ENCODE results near the gene MYH10. TPM values are rescaled to one million over a fixed set of nuclear protein-coding genes. Genes with fewer than 3 reads are reported as not detected.

MYH10 gene
- total RNA-seq, 2 experiments from 2014 or later = 17.0 to 21.3 TPM

DNA sequence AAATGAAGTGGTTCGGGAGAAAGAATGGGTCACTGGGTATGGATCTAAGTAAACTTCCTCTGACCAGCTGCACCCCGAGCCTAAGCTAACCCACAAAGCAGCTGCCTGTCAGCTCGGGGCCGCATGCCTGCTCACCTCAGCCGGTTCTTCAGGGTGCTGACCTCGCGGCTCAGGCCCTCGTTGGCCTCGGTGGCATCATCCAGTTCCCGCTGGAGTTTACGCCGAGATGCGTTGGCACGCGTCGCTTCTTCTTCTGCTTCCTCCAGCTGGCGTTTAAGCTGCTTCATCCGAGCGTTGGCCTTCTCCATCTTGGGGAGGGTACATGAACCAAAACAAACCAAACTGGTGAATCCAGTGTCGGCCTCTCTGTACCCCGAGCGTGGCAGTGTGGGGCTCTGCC lies 153.8 kb downstream of the MYH10 start:
- no peak overlapping the region for H3K4me3 Mint-ChIP-seq
- intact Hi-C loops (cut with DNase I, micrococcal nuclease) = no loop called here
- no peak overlapping the region for H3K27ac Mint-ChIP-seq
- DNase-seq (no peak), ATAC-seq (no peak)
- H3K9me3 Mint-ChIP-seq (ENCODE audit: low read depth) = no peaks in the 10 kb centered on the region
- no peaks in the 10 kb centered on the region for H3K27me3 Mint-ChIP-seq
- peaks cover 51% of the 10 kb centered on the region for H3K36me3 Mint-ChIP-seq (ENCODE audit: low read depth)
- CTCF ChIA-PET = interaction anchor here (0.8 kb wide), 1 partner anchor 41 kb away, joined by 4 read pairs; the partner anchor contains the start of gene NDEL1
- H3K4me1 Mint-ChIP-seq = no peaks in the 10 kb centered on the region
- POLR2A ChIA-PET = interaction anchor here (0.5 kb wide), 1 partner anchor 56 kb away, joined by 3 read pairs; no protein-coding TSS in a partner anchor

DNA sequence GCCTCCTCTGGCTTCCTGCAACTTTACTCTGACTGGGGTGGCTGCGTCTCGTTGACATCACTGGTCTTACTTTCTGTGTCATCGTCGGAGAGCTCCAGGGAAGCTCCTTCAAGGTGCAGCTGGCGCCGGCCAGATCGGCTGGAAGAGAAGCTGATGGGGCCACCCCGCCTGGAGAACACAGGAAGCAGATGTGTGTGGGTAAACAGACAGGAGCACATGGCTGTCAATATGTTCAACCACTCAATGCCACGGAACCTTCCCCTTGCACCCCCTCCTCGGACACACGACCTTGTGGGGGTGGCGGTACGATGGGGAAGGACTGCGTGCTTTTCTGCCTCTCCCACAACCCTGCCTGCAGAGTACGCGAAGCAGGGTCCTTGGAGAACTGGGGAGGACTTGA lies 154.7 kb downstream of the MYH10 start:
- no peak for ATAC-seq
- H3K27me3 Mint-ChIP-seq = no peaks in the 10 kb centered on the region
- H3K27ac Mint-ChIP-seq = no peak overlapping the region
- CTCF ChIA-PET = no interaction called here
- no peaks in the 10 kb centered on the region for H3K4me1 Mint-ChIP-seq
- H3K9me3 Mint-ChIP-seq (ENCODE audit: low read depth) = no peaks in the 10 kb centered on the region
- H3K4me3 Mint-ChIP-seq = no peak overlapping the region
- intact Hi-C loops (cut with DNase I, micrococcal nuclease) = no loop called here
- POLR2A ChIA-PET = no interaction called here
- peaks cover 49% of the 10 kb centered on the region for H3K36me3 Mint-ChIP-seq (ENCODE audit: low read depth)
- no peak for DNase-seq

DNA sequence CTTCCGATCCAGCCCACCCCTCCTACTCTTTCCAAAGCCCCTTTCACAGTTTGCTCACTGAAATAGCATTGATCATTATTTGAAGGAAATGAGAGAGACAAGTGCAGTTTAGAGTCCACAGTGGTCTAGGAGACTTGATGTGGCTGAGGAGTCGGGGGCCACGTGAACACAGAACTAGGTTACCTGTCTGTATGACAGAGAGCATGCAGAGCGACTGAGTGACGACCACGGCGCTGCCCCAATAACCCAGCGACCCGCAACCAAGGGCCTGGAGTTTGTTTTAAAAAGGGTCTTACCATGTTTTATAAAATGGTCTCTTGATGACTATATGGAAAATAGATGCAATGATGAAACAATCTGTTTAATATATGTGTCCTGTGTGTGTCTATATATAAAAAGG lies 155.3 kb downstream of the MYH10 start:
- no peaks in the 10 kb centered on the region for H3K9me3 Mint-ChIP-seq (ENCODE audit: low read depth)

DNA sequence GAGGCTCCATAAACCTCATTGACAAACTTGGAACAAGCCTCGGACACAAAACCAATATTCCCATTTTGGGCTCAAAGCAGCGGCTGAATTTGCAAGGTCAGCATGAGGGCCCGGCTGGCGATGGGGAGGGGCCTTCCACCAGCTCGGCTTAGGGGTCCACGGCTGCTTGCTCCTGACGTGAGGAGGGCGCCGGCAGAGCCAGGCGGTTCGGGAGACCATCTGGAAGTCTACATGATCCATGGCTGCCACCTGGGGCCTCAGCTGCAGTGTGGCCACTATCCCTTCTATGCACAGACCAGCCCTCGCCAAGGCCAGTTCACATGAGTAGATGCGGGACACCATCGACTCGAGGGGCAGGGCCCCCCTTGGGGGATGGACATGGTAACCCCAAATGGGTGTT lies 155.7 kb downstream of the MYH10 start:
- H3K27ac Mint-ChIP-seq = no peak overlapping the region
- no peaks in the 10 kb centered on the region for H3K27me3 Mint-ChIP-seq
- ChIA-PET POLR2A (no interaction called here), CTCF (no interaction called here)
- DNase-seq = no peak
- peaks cover 47% of the 10 kb centered on the region for H3K36me3 Mint-ChIP-seq (ENCODE audit: low read depth)
- no peaks in the 10 kb centered on the region for H3K4me1 Mint-ChIP-seq
- ATAC-seq = no peak
- intact Hi-C loops (cut with DNase I, micrococcal nuclease) = no loop called here
- H3K9me3 Mint-ChIP-seq (ENCODE audit: low read depth) = no peaks in the 10 kb centered on the region
- H3K4me3 Mint-ChIP-seq = no peak overlapping the region

More for the DNA sequence above, 155.3 kb downstream of the MYH10 start:
- Mint-ChIP-seq H3K4me3 (no peak overlapping the region), H3K36me3 (ENCODE audit: low read depth) (peaks cover 45% of the 10 kb centered on the region), H3K27me3 (no peaks in the 10 kb centered on the region), H3K4me1 (no peaks in the 10 kb centered on the region), H3K27ac (no peak overlapping the region)
- POLR2A ChIA-PET = no interaction called here
- intact Hi-C loops (cut with DNase I, micrococcal nuclease) = no loop called here
- CTCF ChIA-PET = no interaction called here
- ATAC-seq (no peak), DNase-seq (no peak)

DNA sequence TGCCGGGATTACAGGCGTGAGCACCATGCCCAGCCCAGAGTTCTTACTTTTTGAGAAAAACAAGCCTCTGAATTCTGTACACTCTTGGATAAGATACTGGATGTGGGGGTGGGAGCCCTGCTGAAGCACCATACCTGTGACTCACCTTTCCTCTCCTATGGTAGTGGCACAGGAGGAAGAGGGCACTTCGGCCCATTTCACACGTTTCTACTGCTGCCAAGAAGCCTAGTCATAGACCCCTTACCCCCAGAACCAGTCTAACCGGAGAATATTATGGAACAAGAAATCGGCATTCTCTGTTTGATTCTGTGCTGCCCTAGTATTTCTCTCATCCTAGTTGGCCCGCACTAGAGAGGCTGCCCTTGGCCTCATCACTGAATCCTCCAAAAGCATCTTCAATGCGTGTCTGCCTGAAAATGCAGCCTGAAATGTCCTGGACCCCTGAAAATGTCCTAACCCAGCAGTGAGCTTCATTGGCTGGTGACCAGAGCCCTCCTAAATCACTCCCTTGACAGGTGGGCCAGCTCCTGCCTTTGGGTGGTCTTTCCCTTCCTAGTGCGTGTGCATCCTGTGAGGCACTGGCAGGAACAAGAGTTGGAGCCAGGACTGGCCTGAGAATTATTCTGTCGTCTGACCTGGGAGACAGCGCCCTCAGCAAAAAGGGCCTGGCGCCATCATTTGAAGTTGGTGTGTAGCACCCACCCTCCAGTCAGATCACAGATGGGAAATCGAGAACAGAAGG lies 156.9 kb downstream of the MYH10 start:
- Mint-ChIP-seq H3K27ac (no peak overlapping the region), H3K36me3 (ENCODE audit: low read depth) (peaks cover 47% of the 10 kb centered on the region)
- POLR2A ChIA-PET = no interaction called here

DNA sequence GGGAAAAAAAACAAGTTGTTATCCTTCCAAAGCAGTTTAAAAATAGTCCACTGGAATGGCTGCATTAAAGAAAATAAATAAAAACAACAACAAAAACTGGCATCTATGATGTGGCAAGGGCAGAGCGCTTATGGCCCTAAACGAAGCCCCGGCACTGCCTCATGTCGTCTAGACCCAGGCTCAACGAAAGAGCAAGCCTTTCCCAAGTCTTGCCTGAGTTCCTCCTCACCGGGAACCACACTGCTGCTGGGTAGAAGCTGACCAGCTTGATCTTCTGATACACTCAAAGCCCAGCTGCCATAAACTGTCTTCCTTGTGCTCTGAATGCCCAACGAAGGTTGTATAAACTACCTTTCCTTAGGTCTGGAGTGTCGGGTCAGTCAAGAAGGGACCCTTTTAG lies 157.9 kb downstream of the MYH10 start:
- no peak overlapping the region for H3K27ac Mint-ChIP-seq
- H3K36me3 Mint-ChIP-seq (ENCODE audit: low read depth) = peaks cover 48% of the 10 kb centered on the region
- no peak for DNase-seq
- CTCF ChIA-PET = interaction anchor here (0.6 kb wide), 1 partner anchor 9 kb away, joined by 3 read pairs; no protein-coding TSS in a partner anchor
- H3K4me1 Mint-ChIP-seq = no peaks in the 10 kb centered on the region
- POLR2A ChIA-PET = interaction anchor here (0.6 to 0.9 kb wide), 2 partner anchors 102 to 797 kb away, joined by 3 to 4 read pairs; no protein-coding TSS in a partner anchor
- intact Hi-C loops (cut with DNase I, micrococcal nuclease) = no loop called here
- no peaks in the 10 kb centered on the region for H3K27me3 Mint-ChIP-seq
- no peak overlapping the region for H3K4me3 Mint-ChIP-seq
- ATAC-seq = no peak
- H3K9me3 Mint-ChIP-seq (ENCODE audit: low read depth) = no peaks in the 10 kb centered on the region

More for the DNA sequence above, 156.9 kb downstream of the MYH10 start:
- no peaks in the 10 kb centered on the region for H3K27me3 Mint-ChIP-seq
- CTCF ChIA-PET = no interaction called here
- H3K4me1 Mint-ChIP-seq = no peaks in the 10 kb centered on the region
- DNase-seq = no peak
- intact Hi-C loops (cut with DNase I, micrococcal nuclease) = no loop called here
- no peak for ATAC-seq
- no peaks in the 10 kb centered on the region for H3K9me3 Mint-ChIP-seq (ENCODE audit: low read depth)
- no peak overlapping the region for H3K4me3 Mint-ChIP-seq

DNA sequence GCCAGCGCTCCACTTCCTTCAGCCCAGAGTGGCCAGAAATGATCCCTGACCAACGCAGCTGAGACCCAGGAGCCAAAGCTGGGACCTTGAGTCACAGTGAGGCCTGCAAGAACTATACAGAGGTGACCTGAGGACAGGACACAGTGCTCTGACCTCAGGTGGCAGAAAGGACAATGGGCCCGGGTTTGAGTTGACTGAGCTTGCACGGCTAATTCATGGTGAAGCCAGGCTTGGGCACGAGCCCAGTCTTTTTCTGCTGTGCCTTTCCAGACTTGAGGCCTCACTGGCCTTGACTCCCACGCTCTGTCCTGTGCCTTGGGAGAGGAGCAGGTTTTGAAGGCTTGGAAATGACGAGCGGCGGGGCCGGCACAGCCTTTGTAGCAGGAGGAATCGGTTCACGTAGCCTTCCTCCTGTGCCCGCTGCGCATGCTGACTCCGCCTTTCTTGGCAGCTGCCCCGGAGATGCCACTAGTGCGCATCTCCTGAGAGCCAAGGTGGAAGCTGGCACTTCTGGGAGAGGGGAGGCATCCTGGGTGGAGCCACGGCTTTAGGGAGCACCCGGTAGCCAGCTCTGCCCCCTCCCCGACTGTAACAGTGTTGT lies 160.0 kb downstream of the MYH10 start:
- Mint-ChIP-seq H3K4me3 (no peak overlapping the region), H3K4me1 (no peaks in the 10 kb centered on the region), H3K27me3 (no peaks in the 10 kb centered on the region), H3K36me3 (ENCODE audit: low read depth) (peaks cover 42% of the 10 kb centered on the region), H3K27ac (no peak overlapping the region), H3K9me3 (ENCODE audit: low read depth) (no peaks in the 10 kb centered on the region)
- POLR2A ChIA-PET = no interaction called here
- CTCF ChIA-PET = no interaction called here
- ATAC-seq (no peak), DNase-seq (no peak)
- intact Hi-C loops (cut with DNase I, micrococcal nuclease) = no loop called here

DNA sequence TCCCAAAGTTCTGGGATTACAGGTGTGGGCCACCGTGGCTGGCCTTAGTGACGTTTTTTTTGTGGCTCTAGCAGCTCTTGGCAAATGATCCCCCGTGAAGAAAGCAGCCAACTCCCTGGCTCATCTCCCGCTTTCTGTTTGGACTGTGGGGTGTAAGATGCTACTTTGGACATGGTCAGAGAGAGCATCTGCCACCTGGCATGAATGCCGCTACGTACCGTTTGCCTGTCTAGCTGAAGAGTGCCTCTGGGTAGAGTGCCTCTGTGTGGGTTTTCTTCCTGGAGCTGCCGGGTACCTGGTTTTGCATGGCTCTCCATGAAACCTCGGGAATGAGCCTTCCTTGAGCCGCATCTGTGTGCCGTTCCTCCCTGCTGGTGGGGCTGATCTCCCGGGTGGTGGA lies 160.6 kb downstream of the MYH10 start:
- CTCF ChIA-PET = interaction anchor here (0.7 to 1.6 kb wide), 2 partner anchors 60 to 145 kb away, joined by 3 to 5 read pairs; no protein-coding TSS in a partner anchor
- peaks cover 36% of the 10 kb centered on the region for H3K36me3 Mint-ChIP-seq (ENCODE audit: low read depth)
- H3K27me3 Mint-ChIP-seq = no peaks in the 10 kb centered on the region
- H3K27ac Mint-ChIP-seq = no peak overlapping the region
- ATAC-seq (no peak), DNase-seq (no peak)
- intact Hi-C loops (cut with DNase I, micrococcal nuclease) = no loop called here
- H3K4me3 Mint-ChIP-seq = no peak overlapping the region
- POLR2A ChIA-PET = interaction anchor here (0.6 kb wide), 1 partner anchor 226 kb away, joined by 4 read pairs; no protein-coding TSS in a partner anchor
- H3K4me1 Mint-ChIP-seq = no peaks in the 10 kb centered on the region
- H3K9me3 Mint-ChIP-seq (ENCODE audit: low read depth) = no peaks in the 10 kb centered on the region

DNA sequence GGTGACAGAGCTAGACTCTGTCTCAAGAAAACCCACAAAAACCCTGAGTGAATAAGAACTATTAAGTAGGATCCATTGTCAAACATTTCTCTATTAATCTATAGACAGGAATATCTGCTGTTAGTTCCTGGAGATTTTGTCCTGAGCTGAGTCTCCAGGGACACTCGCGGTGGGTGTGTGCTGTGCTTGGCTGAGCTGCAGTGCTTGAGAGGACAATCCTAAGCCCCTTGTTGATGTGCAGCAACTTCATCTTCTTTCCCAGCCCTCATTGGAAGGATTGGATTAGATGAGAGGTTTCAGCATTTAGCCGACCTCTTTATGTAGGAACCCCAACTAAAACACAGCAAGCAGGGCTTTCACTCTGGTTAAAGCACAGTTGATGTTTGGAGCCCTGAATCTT lies 161.5 kb downstream of the MYH10 start:
- Mint-ChIP-seq H3K36me3 (ENCODE audit: low read depth) (peaks cover 28% of the 10 kb centered on the region), H3K27me3 (no peaks in the 10 kb centered on the region), H3K9me3 (ENCODE audit: low read depth) (no peaks in the 10 kb centered on the region), H3K27ac (no peak overlapping the region), H3K4me3 (no peak overlapping the region), H3K4me1 (peaks cover under 1% of the 10 kb centered on the region)
- CTCF ChIA-PET = interaction anchor here (1.6 kb wide), 1 partner anchor 59 kb away, joined by 5 read pairs; no protein-coding TSS in a partner anchor
- ATAC-seq (no peak), DNase-seq (no peak)
- intact Hi-C loops (cut with DNase I, micrococcal nuclease) = no loop called here
- POLR2A ChIA-PET = interaction anchor here (0.6 kb wide), 2 partner anchors 31 to 225 kb away, joined by 4 to 5 read pairs; no protein-coding TSS in a partner anchor

DNA sequence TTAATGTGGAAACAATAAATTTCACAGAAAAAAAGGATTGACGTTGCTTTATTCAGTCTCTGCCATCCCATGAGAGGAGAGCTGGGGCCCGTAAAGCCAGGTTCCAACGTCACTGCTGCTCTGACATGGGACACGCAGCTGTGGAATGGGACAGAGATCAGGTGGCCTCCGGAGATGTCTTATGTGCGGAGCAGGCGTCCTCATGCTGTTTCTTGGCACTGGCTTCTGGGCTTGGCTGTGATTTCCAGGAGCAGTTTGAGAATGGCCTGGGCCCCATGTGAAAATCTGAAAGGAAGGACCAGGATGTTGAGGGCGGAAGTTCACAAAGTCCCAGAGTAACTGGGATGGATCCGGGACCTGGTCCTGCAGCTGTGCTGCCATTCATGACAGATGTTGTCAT lies 162.4 kb downstream of the MYH10 start:
- H3K27ac Mint-ChIP-seq = no peak overlapping the region
- peaks cover 5% of the 10 kb centered on the region for H3K4me1 Mint-ChIP-seq
- H3K27me3 Mint-ChIP-seq = no peaks in the 10 kb centered on the region
- CTCF ChIA-PET = no interaction called here
- no peak overlapping the region for H3K4me3 Mint-ChIP-seq
- DNase-seq = no peak
- no peak for ATAC-seq
- intact Hi-C loops (cut with DNase I, micrococcal nuclease) = no loop called here
- peaks cover 22% of the 10 kb centered on the region for H3K36me3 Mint-ChIP-seq (ENCODE audit: low read depth)
- H3K9me3 Mint-ChIP-seq (ENCODE audit: low read depth) = no peaks in the 10 kb centered on the region
- POLR2A ChIA-PET = no interaction called here

DNA sequence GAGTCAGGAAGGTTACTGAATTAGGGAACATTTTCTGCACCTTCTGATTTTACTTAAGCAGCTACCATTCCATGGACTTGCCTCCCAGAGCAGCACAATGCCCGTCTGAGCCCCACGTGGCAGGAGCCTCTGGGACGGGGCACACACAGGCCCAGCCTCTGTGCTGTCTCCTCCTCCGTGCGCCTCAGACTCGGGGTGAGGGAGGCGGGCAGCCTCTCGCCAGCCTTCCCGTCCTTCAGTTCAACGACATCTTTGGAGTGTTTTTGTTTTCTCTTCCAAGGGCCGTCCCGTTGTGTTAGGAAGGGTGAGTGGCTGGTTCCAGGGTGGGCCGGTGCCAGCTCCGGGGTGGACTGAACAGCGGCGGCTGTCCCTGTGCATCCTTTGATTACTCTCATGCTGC lies 163.0 kb downstream of the MYH10 start:
- Mint-ChIP-seq H3K36me3 (ENCODE audit: low read depth) (peaks cover 22% of the 10 kb centered on the region), H3K9me3 (ENCODE audit: low read depth) (no peaks in the 10 kb centered on the region), H3K4me1 (peaks cover 8% of the 10 kb centered on the region), H3K4me3 (no peak overlapping the region), H3K27me3 (no peaks in the 10 kb centered on the region), H3K27ac (no peak overlapping the region)
- ATAC-seq (no peak), DNase-seq (no peak)
- intact Hi-C loops (cut with DNase I, micrococcal nuclease) = no loop called here
- ChIA-PET CTCF (interaction anchor here (0.7 kb wide), 1 partner anchor 16 kb away, joined by 3 read pairs; no protein-coding TSS in a partner anchor), POLR2A (no interaction called here)

DNA sequence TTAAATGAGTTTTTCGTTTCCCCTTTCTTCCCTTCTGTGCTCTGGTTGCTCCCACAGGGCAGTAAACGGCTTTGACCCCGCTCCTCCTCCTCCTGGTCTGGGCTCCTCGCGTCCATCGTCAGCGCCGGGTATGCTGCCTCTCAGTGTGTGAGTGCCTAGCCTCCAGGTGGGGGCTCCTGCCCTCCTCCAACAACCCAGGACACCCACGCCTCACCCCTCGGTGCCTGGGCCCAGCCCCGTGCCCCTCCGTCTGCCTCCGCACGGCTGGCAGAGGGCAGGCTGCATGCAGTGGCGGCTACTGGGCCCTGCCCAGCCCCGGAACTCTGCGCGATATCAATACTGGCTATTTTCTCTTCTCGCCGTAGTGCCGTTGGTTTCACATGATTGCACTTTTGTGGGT lies 163.7 kb downstream of the MYH10 start:
- POLR2A ChIA-PET = no interaction called here
- H3K4me1 Mint-ChIP-seq = peaks cover 8% of the 10 kb centered on the region
- CTCF ChIA-PET = no interaction called here

More for the DNA sequence above, 163.7 kb downstream of the MYH10 start:
- intact Hi-C loops (cut with DNase I, micrococcal nuclease) = no loop called here
- Mint-ChIP-seq H3K27ac (no peak overlapping the region), H3K9me3 (ENCODE audit: low read depth) (no peaks in the 10 kb centered on the region), H3K36me3 (ENCODE audit: low read depth) (peaks cover 19% of the 10 kb centered on the region), H3K27me3 (no peaks in the 10 kb centered on the region), H3K4me3 (no peak overlapping the region)
- no peak for ATAC-seq
- DNase-seq = no peak
